Panc1 (cell line): ENCODE results near the gene RASGEF1C. TPM values are rescaled to one million over a fixed set of nuclear protein-coding genes. Genes with fewer than 3 reads are reported as not detected.

Experiments used
- ATAC-seq: fragments of 200-7000 bp; cut with Tn5 transposase; 2 replicates; pipeline ENCODE4 v1.9.1; 2020; ENCODE audit warnings: mild to moderate bottlenecking, moderate library complexity
- BruUV-seq: library from RNA; stranded (reverse); fragments of 400-500 nt; replicated peaks from 2 replicates; lab custom pipeline; 2021; lab: Mats Ljungman, UMichigan
- CTCF ChIA-PET: fragments of 300-600 bp; sonication (Branson Sonifier 250); formaldehyde crosslinking; loops from one replicate; lab custom pipeline; 2022; ENCODE audit warnings: antibody characterized with exemption; lab: Charles Lee
- POLR2A ChIA-PET: fragments of 300-600 bp; sonication (Branson Sonifier 250); formaldehyde crosslinking; loops from one replicate; lab custom pipeline; 2022; ENCODE audit warnings: antibody characterized with exemption; lab: Charles Lee
- DNase-seq: peaks from one replicate; pipeline ENCODE4 v3.0.0-alpha.2; 2010; ENCODE audit warnings: low read depth, low spot score
- H3K27ac ChIP-seq: 2 replicates; pipeline ENCODE4 v1.5.1; 2011; ENCODE audit warnings: mild to moderate bottlenecking, low read length, inconsistent platforms
- H3K27me3 ChIP-seq: fragments of 200-500 bp; sonication (Bioruptor generic); 2 replicates; pipeline ENCODE4 v1.6.0; 2014; ENCODE audit warnings: low read length, inconsistent platforms; ENCODE audit not compliant: control insufficient read depth, insufficient read depth
- H3K36me3 ChIP-seq: fragments of 200-500 bp; sonication (Bioruptor generic); 2 replicates; pipeline ENCODE4 v1.5.1; 2014; ENCODE audit warnings: inconsistent platforms, mild to moderate bottlenecking, low read length, moderate library complexity; ENCODE audit not compliant: control insufficient read depth, insufficient read depth
- H3K4me1 ChIP-seq: 2 replicates; pipeline ENCODE4 v1.5.1; 2011; ENCODE audit warnings: inconsistent platforms, mild to moderate bottlenecking, low read length, moderate library complexity; ENCODE audit not compliant: control insufficient read depth, insufficient read depth
- H3K4me3 ChIP-seq, 2 experiments: 2 replicates each; pipeline ENCODE4 v1.5.1; 2011 to 2012; ENCODE audit warnings: low read depth in 2 of 2, low read length in 2 of 2, mild to moderate bottlenecking in 2 of 2, inconsistent platforms in 1 of 2, moderate library complexity in 1 of 2
- H3K9me3 ChIP-seq: fragments of 200-500 bp; sonication (Bioruptor generic); 2 replicates; pipeline ENCODE4 v1.5.1; 2014; ENCODE audit warnings: low read depth, mild to moderate bottlenecking, inconsistent platforms, low read length, moderate library complexity; ENCODE audit not compliant: control insufficient read depth, insufficient read depth
- CTCF ChIP-seq: fragments of 450-650 bp; IDR thresholded peaks from 2 replicates; pipeline ENCODE4 v1.5.1; 2017; ENCODE audit warnings: mild to moderate bottlenecking
- POLR2AphosphoS5 ChIP-seq: IDR thresholded peaks from 2 replicates; pipeline ENCODE4 v1.6.1; 2012; ENCODE audit warnings: mild to moderate bottlenecking, low read depth, low read length, moderate library complexity
- REST ChIP-seq, 2 experiments: IDR thresholded peaks; 2 replicates each; pipeline ENCODE4 v1.6.1; 2011 to 2012; ENCODE audit warnings: low read depth in 2 of 2, control low read depth in 1 of 2, low read length in 1 of 2, mild to moderate bottlenecking in 1 of 2, moderate library complexity in 1 of 2; ENCODE audit not compliant: insufficient read depth in 1 of 2
- SIN3A ChIP-seq: IDR thresholded peaks from 2 replicates; pipeline ENCODE4 v1.6.1; 2012; ENCODE audit warnings: low read depth, mild to moderate bottlenecking, low read length, moderate library complexity, borderline replicate concordance; ENCODE audit not compliant: insufficient read depth
- TCF7L2 ChIP-seq: IDR thresholded peaks from 2 replicates; pipeline ENCODE4 v1.6.1; 2011; ENCODE audit warnings: mild to moderate bottlenecking, low read depth, low read length, inconsistent platforms
- in situ Hi-C: cut with HindIII; loops from 2 replicates; pipeline ENCODE4 v1.10.0; 2016; ENCODE audit warnings: low sequenced_read_pairs, low pct_unique_long_range_greater_than_20kb
- intact Hi-C: fragments of 100-400 bp; cut with micrococcal nuclease; formaldehyde crosslinking; loops from one replicate; pipeline ENCODE4 v1.10.0; 2022; ENCODE audit not compliant: unreplicated experiment
- total RNA-seq: library from RNA; stranded (reverse); gene quantifications from one replicate; pipeline ENCODE4 v1.2.1, GENCODE V29; 2021; ENCODE audit not compliant: unreplicated experiment

RASGEF1C gene
- total RNA-seq, 1 experiment from 2014 or later, result 0.49 TPM

- ATAC-seq, result no peak
- Histone ChIP-seq H3K27me3 (no peaks in the 10 kb centered on the region), H3K4me3 (no peak overlapping the region), H3K27ac (no peak overlapping the region), H3K36me3 (no peaks in the 10 kb centered on the region), H3K4me1 (no peaks in the 10 kb centered on the region), H3K9me3 (no peaks in the 10 kb centered on the region)
- DNase-seq, result no peak
- in situ Hi-C loops, result no loop called here
- intact Hi-C loops, result no loop called here
- ChIA-PET CTCF (no interaction called here), POLR2A (no interaction called here)
- no TSS peak for BruUV-seq
- TF ChIP-seq TCF7L2, result no peak
- TF ChIP-seq SIN3A, result no peak
- TF ChIP-seq REST (IDR thresholded peaks at IDR 0.05; ENCODE audit: insufficient read depth in 1 of 2, low read depth in 2 of 2, low read length in 1 of 2), result no peak
- no peak for TF ChIP-seq POLR2AphosphoS5
- no peak for TF ChIP-seq CTCF
Measured at GRCh38 chr5:180156141-180156540, 52.9 kb downstream of the RASGEF1C start.

GRCh38 chr5:180155365-180155926 is 53.6 kb downstream of the RASGEF1C start:
- H3K4me3 ChIP-seq, result no peak overlapping the region
- H3K27ac ChIP-seq, result no peak overlapping the region
- in situ Hi-C loops (no loop called here), intact Hi-C loops (no loop called here)
- TF ChIP-seq SIN3A, result no peak
- ChIA-PET CTCF (no interaction called here), POLR2A (no interaction called here)
- ATAC-seq (no peak), DNase-seq (no peak)
- no peaks in the 10 kb centered on the region for H3K27me3 ChIP-seq
- no peaks in the 10 kb centered on the region for H3K9me3 ChIP-seq
- BruUV-seq, result no TSS peak
- no peaks in the 10 kb centered on the region for H3K36me3 ChIP-seq
- H3K4me1 ChIP-seq, result no peaks in the 10 kb centered on the region

GRCh38 chr5:180154821-180155364 is 54.1 kb downstream of the RASGEF1C start:
- BruUV-seq, result no TSS peak
- Histone ChIP-seq H3K4me1 (no peaks in the 10 kb centered on the region), H3K4me3 (no peak overlapping the region), H3K27me3 (no peaks in the 10 kb centered on the region), H3K36me3 (no peaks in the 10 kb centered on the region), H3K27ac (no peak overlapping the region), H3K9me3 (no peaks in the 10 kb centered on the region)
- in situ Hi-C loops, result no loop called here
- intact Hi-C loops, result no loop called here
- no peak for DNase-seq
- ChIA-PET POLR2A (no interaction called here), CTCF (no interaction called here)
- ATAC-seq, result no peak
- no peak for TF ChIP-seq TCF7L2
- TF ChIP-seq POLR2AphosphoS5, result no peak
- no peak for TF ChIP-seq REST (IDR thresholded peaks at IDR 0.05; ENCODE audit: insufficient read depth in 1 of 2, low read depth in 2 of 2, low read length in 1 of 2)
- no peak for TF ChIP-seq SIN3A
- TF ChIP-seq CTCF, result no peak
